HFFc6 (cell line): ENCODE results near the gene NUDT3. TPM values are rescaled to one million over a fixed set of nuclear protein-coding genes. Genes with fewer than 3 reads are reported as not detected.

ENCODE experiments used
- DNase-seq: peaks from one replicate; pipeline ENCODE4 v3.0.0-alpha.2; 2018
- H3K27ac Mint-ChIP-seq: 2 replicates; pipeline ENCODE4 v1.8.0; 2020; ENCODE audit warnings: mild to moderate bottlenecking, mixed read lengths
- H3K27me3 Mint-ChIP-seq: 2 replicates; pipeline ENCODE4 v1.8.0; 2021; ENCODE audit warnings: mild to moderate bottlenecking, moderate library complexity, mixed read lengths; ENCODE audit not compliant: insufficient read depth
- H3K36me3 Mint-ChIP-seq: 2 replicates; pipeline ENCODE4 v1.8.0; 2021; ENCODE audit warnings: low read depth, mixed read lengths
- H3K4me1 Mint-ChIP-seq: 2 replicates; pipeline ENCODE4 v1.8.0; 2020; ENCODE audit warnings: low read depth, mixed read lengths
- H3K4me3 Mint-ChIP-seq: 2 replicates; pipeline ENCODE4 v1.8.0; 2020; ENCODE audit warnings: mild to moderate bottlenecking, moderate library complexity, mixed read lengths
- H3K9me3 Mint-ChIP-seq: 2 replicates; pipeline ENCODE4 v1.8.0; 2020; ENCODE audit warnings: mild to moderate bottlenecking, mixed read lengths
- microRNA-seq: library from miRNA; unstranded; fragments of <30 nt; microRNA quantifications from one replicate; pipeline ENCODE4, GENCODE V29; 2019
- total RNA-seq, 6 experiments: library from RNA; stranded (reverse); fragmentation: NEBNext Ultra II Directional; extraction: Animal tissue kit (Norgen Biotek cat#: 25700); gene quantifications; 2 replicates in 1 of 6; 3 replicates in 5 of 6; pipeline ENCODE4 v1.2.3, GENCODE V29; 2021
- TF ChIP-seq, protein P1 (sequence below): fragments of 200-600 bp; sonication (generic); IDR thresholded peaks from 2 replicates; pipeline ENCODE4 v1.5.0; 2021; ENCODE audit warnings: antibody characterized with exemption, mild to moderate bottlenecking

Gene NUDT3
- total RNA-seq, 6 experiments from 2014 or later = 11.3 to 18.9 (median 16.6) TPM

GRCh38 chr6:34233867-34234266 lies 158.6 kb downstream of the NUDT3 start:
- Mint-ChIP-seq H3K9me3 (no peaks in the 10 kb centered on the region), H3K27ac (peak overlapping the region; percentile 8; the same call in 1 of the 2 replicates), H3K27me3 (peaks cover 4% of the 10 kb centered on the region), H3K4me3 (no peak overlapping the region), H3K4me1 (peaks cover 31% of the 10 kb centered on the region), H3K36me3 (peaks cover 7% of the 10 kb centered on the region; the same call in 1 of the 2 replicates)
- TF ChIP-seq, protein P1, sequence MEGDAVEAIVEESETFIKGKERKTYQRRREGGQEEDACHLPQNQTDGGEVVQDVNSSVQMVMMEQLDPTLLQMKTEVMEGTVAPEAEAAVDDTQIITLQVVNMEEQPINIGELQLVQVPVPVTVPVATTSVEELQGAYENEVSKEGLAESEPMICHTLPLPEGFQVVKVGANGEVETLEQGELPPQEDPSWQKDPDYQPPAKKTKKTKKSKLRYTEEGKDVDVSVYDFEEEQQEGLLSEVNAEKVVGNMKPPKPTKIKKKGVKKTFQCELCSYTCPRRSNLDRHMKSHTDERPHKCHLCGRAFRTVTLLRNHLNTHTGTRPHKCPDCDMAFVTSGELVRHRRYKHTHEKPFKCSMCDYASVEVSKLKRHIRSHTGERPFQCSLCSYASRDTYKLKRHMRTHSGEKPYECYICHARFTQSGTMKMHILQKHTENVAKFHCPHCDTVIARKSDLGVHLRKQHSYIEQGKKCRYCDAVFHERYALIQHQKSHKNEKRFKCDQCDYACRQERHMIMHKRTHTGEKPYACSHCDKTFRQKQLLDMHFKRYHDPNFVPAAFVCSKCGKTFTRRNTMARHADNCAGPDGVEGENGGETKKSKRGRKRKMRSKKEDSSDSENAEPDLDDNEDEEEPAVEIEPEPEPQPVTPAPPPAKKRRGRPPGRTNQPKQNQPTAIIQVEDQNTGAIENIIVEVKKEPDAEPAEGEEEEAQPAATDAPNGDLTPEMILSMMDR = no peak
- DNase-seq = no peak

DNA sequence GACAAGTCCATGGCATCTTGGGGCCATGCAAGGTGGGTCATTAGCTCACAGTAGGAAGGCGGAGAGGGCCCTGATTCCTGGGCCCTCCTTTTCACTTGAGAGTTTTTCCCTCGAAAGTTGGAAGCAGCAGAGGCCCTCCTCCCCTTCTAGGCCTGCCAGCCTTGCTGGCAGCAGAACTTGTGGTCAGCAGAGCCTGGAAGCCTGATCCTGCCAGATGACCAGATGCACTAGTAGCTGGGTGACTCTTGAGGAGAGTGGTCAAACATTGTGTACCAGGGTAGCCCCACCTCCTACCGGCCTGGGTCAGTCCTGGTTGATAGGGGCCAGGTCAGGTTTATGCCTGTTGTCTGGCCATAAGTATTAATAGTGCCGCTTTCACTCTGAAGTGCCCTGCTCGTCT lies 159.6 kb downstream of the NUDT3 start:
- H3K4me1 Mint-ChIP-seq = peaks cover 24% of the 10 kb centered on the region
- TF ChIP-seq, protein P1 = no peak
- H3K27me3 Mint-ChIP-seq = peaks cover 4% of the 10 kb centered on the region
- H3K36me3 Mint-ChIP-seq = no peaks in the 10 kb centered on the region
- H3K4me3 Mint-ChIP-seq = no peak overlapping the region
- H3K9me3 Mint-ChIP-seq = no peaks in the 10 kb centered on the region
- no peak for DNase-seq
- no peak overlapping the region for H3K27ac Mint-ChIP-seq

GRCh38 chr6:34231566-34232336 lies 160.7 kb downstream of the NUDT3 start:
- no peaks in the 10 kb centered on the region for H3K36me3 Mint-ChIP-seq
- TF ChIP-seq, protein P1 = no peak
- H3K4me3 Mint-ChIP-seq = no peak overlapping the region
- H3K4me1 Mint-ChIP-seq = peaks cover 24% of the 10 kb centered on the region
- peak overlapping the region; percentile 33 for H3K27ac Mint-ChIP-seq
- no peaks in the 10 kb centered on the region for H3K9me3 Mint-ChIP-seq
- H3K27me3 Mint-ChIP-seq = peaks cover 4% of the 10 kb centered on the region
- no peak for DNase-seq

DNA sequence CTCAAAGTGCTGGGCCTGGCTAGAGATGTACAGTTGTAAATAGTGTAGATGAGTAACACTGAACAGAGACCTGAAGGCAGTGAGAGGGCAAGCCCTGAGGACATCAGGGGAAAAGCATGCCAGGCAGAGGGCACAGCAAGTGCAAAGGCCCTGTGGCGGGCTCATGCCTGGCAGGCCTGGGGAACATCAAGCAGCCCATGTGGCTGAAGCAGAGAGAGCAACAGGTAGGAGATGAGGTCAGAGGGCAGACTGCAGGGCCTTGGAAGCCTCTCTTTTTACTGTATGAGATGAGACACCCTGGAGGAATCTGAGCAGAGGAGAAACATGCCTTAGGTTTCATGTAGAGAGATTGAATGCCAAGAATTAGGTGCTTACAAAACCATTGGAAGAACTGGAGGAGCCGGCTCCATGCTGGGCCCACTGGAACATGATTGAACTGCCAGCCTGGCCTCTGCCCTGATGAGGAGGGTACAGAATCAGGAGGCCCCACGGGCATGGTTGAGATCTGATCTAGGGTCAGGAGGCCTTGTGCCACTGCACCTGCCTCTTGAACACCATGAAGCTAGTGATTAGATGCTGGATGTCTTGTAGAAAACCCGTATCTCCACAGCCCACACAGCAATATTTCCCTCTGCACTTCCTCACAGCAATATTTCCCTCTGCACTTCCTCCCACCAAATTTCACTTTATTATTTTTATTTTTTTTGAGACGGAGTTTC lies 161.7 kb downstream of the NUDT3 start:
- H3K4me1 Mint-ChIP-seq = peaks cover 20% of the 10 kb centered on the region
- H3K4me3 Mint-ChIP-seq = no peak overlapping the region
- H3K36me3 Mint-ChIP-seq = no peaks in the 10 kb centered on the region
- no peak for DNase-seq
- TF ChIP-seq, protein P1 = no peak
- H3K9me3 Mint-ChIP-seq = no peaks in the 10 kb centered on the region
- peak overlapping the region; percentile 73 for H3K27ac Mint-ChIP-seq
- peaks cover 2% of the 10 kb centered on the region; the same call in 1 of the 2 replicates for H3K27me3 Mint-ChIP-seq

- H3K4me3 Mint-ChIP-seq = no peak overlapping the region
- no peak overlapping the region for H3K27ac Mint-ChIP-seq
- peaks cover 2% of the 10 kb centered on the region; the same call in 1 of the 2 replicates for H3K27me3 Mint-ChIP-seq
Measured at GRCh38 chr6:34229877-34230276, 162.6 kb downstream of the NUDT3 start.

More at GRCh38 chr6:34229877-34230276, 162.6 kb downstream of the NUDT3 start:
- H3K9me3 Mint-ChIP-seq = no peaks in the 10 kb centered on the region
- H3K4me1 Mint-ChIP-seq = peaks cover 20% of the 10 kb centered on the region
- TF ChIP-seq, protein P1 = no peak
- DNase-seq = no peak
- H3K36me3 Mint-ChIP-seq = no peaks in the 10 kb centered on the region

Small RNA genes lying within 50 kb of the gene (microRNA-seq; reads per million reads assigned to microRNA genes)
- not detected for gene MIR6835

Other genes starting within 250 kb of the NUDT3 start
- gene GRM4, start 246.6 kb downstream of the NUDT3 start, total RNA-seq = under 1 TPM in 2 of 6 experiments, not detected in 4; 0.12 to 0.14 TPM
- gene HMGA1, start 155.8 kb downstream of the NUDT3 start, total RNA-seq = 1,000 to 10,000 TPM in 4 of 6 experiments, 100 to 1,000 TPM in 2; 687 to 1,047 (median 1,018) TPM
- gene SMIM29, start 143.7 kb downstream of the NUDT3 start, total RNA-seq = 10 to 100 TPM; 35.0 to 44.8 (median 36.9) TPM
- gene RPS10, start 33.4 kb upstream of the NUDT3 start, total RNA-seq = 1,000 to 10,000 TPM; 1,585 to 1,769 (median 1,649) TPM
- not detected for gene PACSIN1, start 73.4 kb upstream of the NUDT3 start, total RNA-seq
- gene SPDEF, start 163.7 kb upstream of the NUDT3 start, total RNA-seq = not detected